Smooth muscle cell of the brain vasculature (primary cell): Measurements from ENCODE around the gene SLC66A2.

Experiments
- DNase-seq: peaks from one replicate; pipeline ENCODE4 v3.0.0-alpha.2; 2012; ENCODE audit warnings: low read depth, low spot score

Gene SLC66A2

GRCh38 chr18:79952456-79952995 is 1.1 kb upstream of the SLC66A2 start:
- DNase-seq, result no peak

- no peak for DNase-seq
Measured at GRCh38 chr18:79950515-79951341, 725 bp downstream of the SLC66A2 start.

GRCh38 chr18:79949697-79950487 is 1.6 kb downstream of the SLC66A2 start:
- no peak for DNase-seq

GRCh38 chr18:79948719-79949411 is 2.6 kb downstream of the SLC66A2 start:
- no peak for DNase-seq

- DNase-seq, result no peak
Measured at GRCh38 chr18:79947881-79948610, 3.4 kb downstream of the SLC66A2 start.

GRCh38 chr18:79947054-79947755 is 4.2 kb downstream of the SLC66A2 start:
- no peak for DNase-seq

GRCh38 chr18:79945118-79946042 is 6.1 kb downstream of the SLC66A2 start:
- DNase-seq, result no peak

GRCh38 chr18:79944746-79945117 is 6.7 kb downstream of the SLC66A2 start:
- no peak for DNase-seq

GRCh38 chr18:79944126-79944731 is 7.2 kb downstream of the SLC66A2 start:
- peak; percentile 65 for DNase-seq

GRCh38 chr18:79943608-79944125 is 7.8 kb downstream of the SLC66A2 start:
- DNase-seq, result no peak

GRCh38 chr18:79942786-79943607 is 8.5 kb downstream of the SLC66A2 start:
- no peak for DNase-seq

- DNase-seq, result no peak
Measured at GRCh38 chr18:79942211-79942610, 9.2 kb downstream of the SLC66A2 start.

GRCh38 chr18:79941473-79942119 is 9.9 kb downstream of the SLC66A2 start:
- no peak for DNase-seq

- no peak for DNase-seq
Measured at GRCh38 chr18:79940814-79941472, 10.5 kb downstream of the SLC66A2 start.

- no peak for DNase-seq
Measured at GRCh38 chr18:79940126-79940813, 11.2 kb downstream of the SLC66A2 start.

- DNase-seq, result no peak
Measured at GRCh38 chr18:79939096-79939495, 12.4 kb downstream of the SLC66A2 start.
